ENCODE results near the gene MIS18A. TPM values are rescaled to one million over a fixed set of nuclear protein-coding genes. Genes with fewer than 3 reads are reported as not detected.

Gene MIS18A
- total RNA-seq, 6 experiments from 2014 or later, result 1.2 to 5.1 (median 2.4) TPM

- no peak for ATAC-seq
- DNase-seq, result no peak
- intact Hi-C loops (cut with DNase I), result no loop called here
- Histone ChIP-seq H3K4me3 (no peak overlapping the region), H3K27ac (no peak overlapping the region), H3K9me3 (no peaks in the 10 kb centered on the region), H3K4me1 (peaks cover 0 to 17% (median 4%) of the 10 kb centered on the region in 4 donors), H3K27me3 (no peaks in the 10 kb centered on the region), H3K36me3 (no peaks in the 10 kb centered on the region)
- 65% methylated on average over 6 of the region's 6 CpGs for WGBS (ENCODE audit: insufficient coverage, low coverage, low lambda C conversion rate, missing lambda C conversion rate)
- TF ChIP-seq POLR2A (IDR thresholded peaks at IDR 0.05), result no peak
- TF ChIP-seq CTCF (IDR thresholded peaks at IDR 0.05), result no peak
Measured at GRCh38 chr21:32302560-32302959, 23.7 kb upstream of the MIS18A start.

- Histone ChIP-seq H3K27me3 (no peaks in the 10 kb centered on the region), H3K4me1 (peaks cover 0 to 17% (median 4%) of the 10 kb centered on the region in 4 donors), H3K4me3 (no peak overlapping the region), H3K27ac (no peak overlapping the region), H3K9me3 (no peaks in the 10 kb centered on the region), H3K36me3 (no peaks in the 10 kb centered on the region)
- TF ChIP-seq CTCF (IDR thresholded peaks at IDR 0.05) (no peak), POLR2A (IDR thresholded peaks at IDR 0.05) (no peak)
- DNase-seq (no peak), ATAC-seq (no peak)
- intact Hi-C loops (cut with DNase I), result no loop called here
- WGBS (ENCODE audit: insufficient coverage, low coverage, low lambda C conversion rate, missing lambda C conversion rate), result 54% methylated on average over 2 of the region's 2 CpGs
Measured at GRCh38 chr21:32301596-32301995, 22.7 kb upstream of the MIS18A start.

- no peak for TF ChIP-seq POLR2A (IDR thresholded peaks at IDR 0.05)
- TF ChIP-seq CTCF (IDR thresholded peaks at IDR 0.05), result no peak
- Histone ChIP-seq H3K4me1 (peaks cover 0 to 17% (median 4%) of the 10 kb centered on the region in 4 donors), H3K36me3 (no peaks in the 10 kb centered on the region), H3K4me3 (no peak overlapping the region), H3K27me3 (no peaks in the 10 kb centered on the region), H3K9me3 (no peaks in the 10 kb centered on the region), H3K27ac (no peak overlapping the region)
- DNase-seq, result no peak
- intact Hi-C loops (cut with DNase I), result no loop called here
- ATAC-seq, result no peak
- 97% methylated on average over 35 of the region's 41 CpGs for WGBS (ENCODE audit: insufficient coverage, low coverage, low lambda C conversion rate, missing lambda C conversion rate)
Measured at GRCh38 chr21:32300117-32300681, 21.4 kb upstream of the MIS18A start.

- no peaks in the 10 kb centered on the region for H3K9me3 ChIP-seq
- TF ChIP-seq CTCF (IDR thresholded peaks at IDR 0.05) (no peak), POLR2A (IDR thresholded peaks at IDR 0.05) (no peak)
- no peak overlapping the region for H3K4me3 ChIP-seq
- intact Hi-C loops (cut with DNase I), result no loop called here
- DNase-seq (no peak), ATAC-seq (no peak)
- H3K4me1 ChIP-seq, result peaks cover 0 to 17% (median 4%) of the 10 kb centered on the region in 4 donors
- 73% methylated on average over 6 of the region's 6 CpGs for WGBS (ENCODE audit: insufficient coverage, low coverage, low lambda C conversion rate, missing lambda C conversion rate)
- no peaks in the 10 kb centered on the region for H3K27me3 ChIP-seq
- H3K27ac ChIP-seq, result no peak overlapping the region
- no peaks in the 10 kb centered on the region for H3K36me3 ChIP-seq
Measured at GRCh38 chr21:32299695-32300094, 20.8 kb upstream of the MIS18A start.
